ENCODE results near the gene UCP2.

DNA sequence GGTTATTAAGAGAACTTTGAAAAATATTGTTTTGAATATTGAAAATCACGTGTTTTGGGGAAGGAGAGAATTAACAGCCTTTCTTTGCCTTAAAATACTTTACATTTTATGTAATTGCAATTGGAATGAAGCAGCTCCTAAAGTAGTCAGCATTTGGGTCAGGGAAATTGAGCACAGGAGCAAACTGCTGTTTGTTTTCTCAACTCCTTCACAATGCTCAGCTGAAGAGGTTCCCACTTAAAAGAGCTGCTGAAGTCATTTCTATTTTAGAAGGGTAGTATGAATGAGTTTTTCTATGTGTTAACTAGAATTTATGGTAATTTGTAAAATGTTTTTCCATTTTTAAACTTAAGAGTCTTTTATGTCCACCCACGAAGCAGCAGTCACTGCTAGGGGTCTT, 8.1 kb upstream of the UCP2 start:
- TF ChIP-seq POLR2AphosphoS5 (IDR thresholded peaks at IDR 0.05) (no peak), POLR2A (IDR thresholded peaks at IDR 0.05) (no peak)
- TF ChIP-seq, protein P1, sequence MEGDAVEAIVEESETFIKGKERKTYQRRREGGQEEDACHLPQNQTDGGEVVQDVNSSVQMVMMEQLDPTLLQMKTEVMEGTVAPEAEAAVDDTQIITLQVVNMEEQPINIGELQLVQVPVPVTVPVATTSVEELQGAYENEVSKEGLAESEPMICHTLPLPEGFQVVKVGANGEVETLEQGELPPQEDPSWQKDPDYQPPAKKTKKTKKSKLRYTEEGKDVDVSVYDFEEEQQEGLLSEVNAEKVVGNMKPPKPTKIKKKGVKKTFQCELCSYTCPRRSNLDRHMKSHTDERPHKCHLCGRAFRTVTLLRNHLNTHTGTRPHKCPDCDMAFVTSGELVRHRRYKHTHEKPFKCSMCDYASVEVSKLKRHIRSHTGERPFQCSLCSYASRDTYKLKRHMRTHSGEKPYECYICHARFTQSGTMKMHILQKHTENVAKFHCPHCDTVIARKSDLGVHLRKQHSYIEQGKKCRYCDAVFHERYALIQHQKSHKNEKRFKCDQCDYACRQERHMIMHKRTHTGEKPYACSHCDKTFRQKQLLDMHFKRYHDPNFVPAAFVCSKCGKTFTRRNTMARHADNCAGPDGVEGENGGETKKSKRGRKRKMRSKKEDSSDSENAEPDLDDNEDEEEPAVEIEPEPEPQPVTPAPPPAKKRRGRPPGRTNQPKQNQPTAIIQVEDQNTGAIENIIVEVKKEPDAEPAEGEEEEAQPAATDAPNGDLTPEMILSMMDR (IDR thresholded peaks at IDR 0.05): no peak

Measured in upper lobe of left lung (tissue), 4 donors.